Left ventricle myocardium superior (tissue), 1 donor: ENCODE data around the gene CBR3. TPM values are rescaled to one million over a fixed set of nuclear protein-coding genes. Genes with fewer than 3 reads are reported as not detected.
A peak's percentile ranks its signal among the peaks of the same experiment; 100 is the strongest.
"Not testable (repeated sequence)": the region's sequence is repeated elsewhere in the genome, so short reads cannot be mapped to it uniquely, and the experiment has no call there.

Source experiments
- ATAC-seq: fragments of 200-7000 bp; cut with Tn5 transposase; one replicate; pipeline ENCODE4 v1.9.1; 2020; ENCODE audit warnings: mild to moderate bottlenecking, moderate library complexity
- DNase-seq: peaks from one replicate; pipeline ENCODE4 v3.0.0-alpha.2; 2020
- intact Hi-C: fragments of 100-400 bp; cut with micrococcal nuclease; formaldehyde crosslinking; loops from one replicate; pipeline ENCODE4 v1.11.0; 2022
- total RNA-seq: library from RNA; stranded (reverse); fragmentation: NEBNext Ultra II Directional; extraction: Animal tissue kit (Norgen Biotek cat#: 25700); gene quantifications from one replicate; pipeline ENCODE4 v1.2.1, GENCODE V29; 2021
- donor health status: DM: no; HTN: yes; CAD: no; lungs with severe emphysema.

Gene CBR3
- total RNA-seq, 1 donor from 2014 or later, result 2.6 TPM

DNA sequence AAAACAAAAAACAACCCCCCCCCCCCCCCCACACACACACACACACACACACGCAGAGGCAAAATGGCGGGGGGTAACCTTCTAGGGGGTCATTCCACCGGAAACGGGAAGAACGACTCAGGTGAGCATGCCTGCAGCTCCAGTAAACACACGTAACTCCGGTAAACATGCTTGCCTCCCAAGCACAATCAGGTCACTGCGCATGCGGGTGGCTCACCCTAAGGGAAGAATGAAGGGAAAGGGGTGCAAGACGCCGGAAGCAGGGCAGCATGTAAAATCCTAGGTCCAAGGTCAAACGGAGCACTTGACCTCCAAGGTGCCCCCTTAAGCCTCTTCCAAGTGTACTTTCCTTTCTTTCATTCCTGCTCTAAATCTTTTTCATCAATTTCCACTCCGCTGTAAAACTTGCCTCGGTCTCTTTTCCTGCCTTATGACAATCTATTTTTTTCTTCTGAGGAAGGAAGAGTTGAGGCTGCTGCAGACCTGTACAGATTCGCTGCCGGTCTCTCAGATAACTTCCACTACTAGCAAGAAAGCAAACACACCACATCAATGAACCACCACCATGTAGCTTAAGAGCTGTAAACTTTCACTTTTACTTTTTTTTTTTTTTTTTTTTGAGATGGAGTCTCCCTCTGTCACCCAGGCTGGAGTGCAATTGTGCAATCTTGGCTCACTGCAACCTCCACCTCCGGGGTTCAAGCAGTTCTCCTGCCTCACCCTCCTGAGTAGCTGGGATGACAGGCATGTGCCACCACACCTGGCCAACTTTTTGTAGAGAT is 21.0 kb upstream of the CBR3 start:
- DNase-seq (no peak), ATAC-seq (peak; percentile 40)
- intact Hi-C loops, result loop anchor here (10.0 kb wide), 1 partner anchor 49 kb away; the partner anchor contains the start of gene SETD4

DNA sequence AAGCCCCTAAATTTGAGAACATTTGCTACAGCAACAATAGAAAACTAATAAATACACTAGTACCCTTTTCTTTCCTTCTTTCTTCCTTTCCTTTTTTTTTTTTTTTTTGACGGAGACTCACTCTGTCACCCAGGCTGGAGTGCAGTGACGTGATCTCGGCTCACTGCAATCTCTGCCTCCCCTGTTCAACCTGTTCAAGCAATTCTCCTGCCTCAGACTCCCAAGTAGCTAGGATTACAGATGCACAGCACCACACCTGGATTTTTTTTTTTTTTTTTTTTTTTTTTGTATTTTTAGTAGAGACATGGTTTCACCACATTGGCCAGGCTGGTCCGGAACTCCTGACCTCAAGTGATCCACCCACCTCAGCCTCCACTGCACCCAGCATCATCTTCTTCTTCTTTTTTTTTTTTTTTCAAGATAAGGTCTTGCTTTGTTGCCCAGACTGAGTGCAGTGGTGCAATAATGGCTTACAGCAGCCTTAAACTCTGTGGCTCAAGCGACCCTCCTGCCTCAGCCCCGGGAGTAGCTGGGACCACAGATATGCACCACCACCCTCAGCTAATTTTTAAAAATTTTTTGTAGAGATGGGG is 19.6 kb upstream of the CBR3 start:
- intact Hi-C loops, result loop anchor here (10.0 kb wide), 1 partner anchor 50 kb away; the partner anchor contains the start of gene SETD4
- no peak for DNase-seq
- no peak for ATAC-seq

DNA sequence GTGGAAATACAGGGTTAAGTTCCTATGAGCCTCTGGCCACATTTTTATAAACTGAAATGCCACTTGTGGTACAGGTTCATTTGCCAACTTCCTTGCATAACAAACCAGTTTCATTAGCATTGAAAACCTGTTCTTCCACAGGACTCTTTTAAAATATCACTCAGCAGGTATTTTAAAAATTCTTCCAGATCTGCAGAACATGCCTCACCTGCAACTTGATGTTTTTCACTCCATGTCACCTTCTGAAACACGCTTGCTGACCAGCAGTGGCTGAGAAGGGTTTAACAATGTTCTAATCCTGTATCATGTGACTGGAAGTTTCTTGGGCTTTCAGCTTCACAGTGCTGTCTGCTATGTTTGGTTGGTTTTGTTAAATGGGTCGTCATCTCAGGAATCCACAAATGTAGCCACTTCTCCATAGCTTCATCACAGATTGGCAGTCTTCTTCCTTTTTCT is 17.6 kb upstream of the CBR3 start:
- DNase-seq (no peak), ATAC-seq (no peak)
- intact Hi-C loops, result loop anchor here (10.0 kb wide), 1 partner anchor 53 kb away; the partner anchor contains the start of gene SETD4

DNA sequence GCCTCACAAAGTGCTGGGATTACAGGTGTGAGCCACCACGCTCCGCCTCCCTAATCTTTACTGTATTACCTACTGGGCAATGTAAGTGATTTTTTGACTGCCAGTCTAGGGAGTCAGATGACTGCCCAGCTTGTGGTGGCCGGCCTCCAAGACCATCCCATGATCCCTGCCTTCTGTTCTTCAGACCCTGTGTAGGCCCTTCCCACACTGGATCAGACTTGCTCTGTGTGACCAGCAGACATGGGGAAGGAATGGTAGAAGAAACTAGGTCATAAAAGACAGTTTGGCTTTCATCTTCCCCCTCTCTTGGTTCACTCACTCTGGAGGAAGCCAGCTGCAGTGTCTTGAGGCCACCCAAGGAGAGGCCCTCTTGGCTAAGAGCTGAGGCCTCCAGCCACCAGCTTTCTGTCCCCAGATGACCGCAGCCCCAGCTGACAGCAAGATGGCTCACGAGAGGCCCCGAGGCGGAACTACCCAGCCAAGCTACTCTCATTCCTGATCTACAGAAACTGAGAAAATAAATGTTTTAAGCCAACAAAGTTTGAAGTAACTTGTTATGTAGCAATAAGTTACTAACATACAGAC is 14.5 kb upstream of the CBR3 start:
- peak; percentile 85 for ATAC-seq
- peak; percentile 65 for DNase-seq
- intact Hi-C loops, result no loop called here

DNA sequence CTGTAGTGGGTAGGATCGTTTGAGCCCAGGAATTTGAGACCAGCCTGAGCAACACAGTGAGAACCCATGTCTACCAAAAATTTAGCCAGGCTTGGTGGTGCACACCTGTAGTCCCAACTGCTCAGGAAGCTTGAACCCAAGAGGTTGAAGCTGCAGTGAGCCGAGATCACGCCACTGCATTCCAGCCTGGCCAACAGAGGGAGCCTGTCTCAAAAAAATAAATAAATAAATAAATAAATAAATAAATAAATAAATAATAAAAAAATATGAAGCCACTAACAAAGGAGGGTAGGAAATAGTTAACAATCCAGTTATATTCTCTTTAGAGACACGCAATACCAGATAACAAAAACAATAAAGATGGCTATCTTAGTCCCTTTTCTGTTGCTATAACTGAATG is 11.9 kb upstream of the CBR3 start:
- DNase-seq, result no peak
- no peak for ATAC-seq
- intact Hi-C loops, result no loop called here

DNA sequence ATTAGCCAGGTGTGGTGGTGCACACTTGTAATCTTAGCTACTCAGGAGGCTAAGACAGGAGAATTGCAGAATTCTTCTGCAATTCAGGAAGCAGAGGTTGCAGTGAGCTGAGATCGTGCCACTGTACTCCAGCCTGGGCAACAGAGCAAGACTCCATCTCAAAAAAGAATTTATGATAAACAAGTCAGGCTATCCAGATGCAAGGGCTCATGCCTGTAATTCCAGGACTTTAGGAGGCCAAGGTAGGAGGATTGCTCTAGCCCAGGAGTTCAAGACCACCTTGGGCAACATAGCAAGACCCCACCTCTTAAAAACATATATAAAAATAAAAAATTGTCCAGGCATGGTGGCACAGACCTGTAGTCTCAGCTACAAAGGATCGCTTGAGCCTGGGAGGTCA is 10.5 kb upstream of the CBR3 start:
- ATAC-seq (no peak), DNase-seq (no peak)
- intact Hi-C loops, result no loop called here

DNA sequence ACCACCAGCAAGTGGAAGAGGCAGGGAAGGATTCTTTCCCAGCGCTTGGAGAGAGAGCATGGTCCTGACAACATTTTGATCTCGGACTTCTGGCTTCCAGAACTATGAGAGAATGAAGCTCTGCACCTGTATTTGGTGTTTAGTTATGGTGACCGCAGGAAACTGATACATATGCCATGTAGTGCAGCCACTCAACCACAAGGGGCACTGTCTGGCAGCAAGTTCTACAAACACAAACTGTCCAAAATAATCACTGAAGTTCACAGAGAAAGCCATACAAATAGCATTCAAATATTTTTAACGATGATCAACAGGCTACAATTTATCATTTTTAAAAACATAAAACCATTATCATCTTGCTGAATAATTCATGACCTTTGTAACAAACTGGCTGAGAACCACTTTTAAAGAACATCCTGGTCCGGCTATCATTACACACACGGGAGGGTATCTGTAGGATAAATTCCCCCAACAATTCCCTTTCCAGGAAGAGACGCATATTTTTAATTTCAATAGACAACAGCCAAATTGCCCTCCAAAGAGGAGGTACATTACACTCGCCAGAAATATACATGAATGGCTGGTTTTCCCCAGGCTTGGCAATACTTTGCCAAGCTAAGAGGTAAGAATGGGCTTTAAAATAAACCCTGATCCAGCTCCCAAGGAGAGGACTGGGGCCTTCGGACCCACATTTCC is 9.2 kb upstream of the CBR3 start:
- DNase-seq (peak; percentile 55), ATAC-seq (peak; percentile 31)
- intact Hi-C loops, result no loop called here

DNA sequence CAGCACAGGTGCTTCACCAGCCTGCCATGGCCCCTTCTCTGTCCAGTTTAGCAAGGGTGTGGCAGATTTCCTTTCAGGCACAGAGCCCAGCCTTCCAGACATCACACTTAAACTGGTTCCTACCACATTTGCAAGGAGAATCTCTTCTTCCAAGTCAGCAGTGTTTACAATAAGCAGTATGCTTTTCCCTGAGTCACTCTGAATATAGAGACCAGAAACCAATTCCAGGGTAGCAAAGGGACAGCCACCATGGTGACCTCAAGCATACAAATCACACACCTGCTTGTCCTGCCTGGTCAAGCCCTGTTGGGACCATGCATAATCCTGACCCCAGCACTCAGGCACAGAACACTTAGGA is 8.7 kb upstream of the CBR3 start:
- intact Hi-C loops, result no loop called here
- DNase-seq, result no peak
- no peak for ATAC-seq

DNA sequence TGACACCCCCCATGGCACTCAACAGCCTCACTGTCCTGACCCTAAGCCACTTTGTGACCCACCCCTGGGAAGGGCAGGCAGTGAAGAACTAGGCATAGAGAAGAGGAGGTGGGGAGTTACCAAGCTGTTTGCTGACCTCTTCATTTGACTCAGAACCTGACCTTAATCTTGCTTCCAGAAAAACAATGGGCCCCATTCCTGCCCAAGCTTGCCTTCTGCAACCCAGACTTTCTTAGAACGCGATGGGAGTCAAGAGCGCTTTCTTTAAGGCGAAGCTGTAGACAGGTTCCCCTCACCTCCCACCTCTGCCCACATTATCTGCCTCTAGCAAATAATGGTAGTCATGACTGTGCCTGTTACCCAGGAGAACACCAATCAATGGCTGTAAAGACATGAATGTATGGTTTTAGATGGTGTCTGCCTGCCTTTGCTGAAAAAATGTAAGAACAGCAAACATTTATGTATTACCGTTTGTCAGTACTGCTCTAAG is 8.2 kb upstream of the CBR3 start:
- no peak for DNase-seq
- intact Hi-C loops, result no loop called here
- ATAC-seq, result no peak

DNA sequence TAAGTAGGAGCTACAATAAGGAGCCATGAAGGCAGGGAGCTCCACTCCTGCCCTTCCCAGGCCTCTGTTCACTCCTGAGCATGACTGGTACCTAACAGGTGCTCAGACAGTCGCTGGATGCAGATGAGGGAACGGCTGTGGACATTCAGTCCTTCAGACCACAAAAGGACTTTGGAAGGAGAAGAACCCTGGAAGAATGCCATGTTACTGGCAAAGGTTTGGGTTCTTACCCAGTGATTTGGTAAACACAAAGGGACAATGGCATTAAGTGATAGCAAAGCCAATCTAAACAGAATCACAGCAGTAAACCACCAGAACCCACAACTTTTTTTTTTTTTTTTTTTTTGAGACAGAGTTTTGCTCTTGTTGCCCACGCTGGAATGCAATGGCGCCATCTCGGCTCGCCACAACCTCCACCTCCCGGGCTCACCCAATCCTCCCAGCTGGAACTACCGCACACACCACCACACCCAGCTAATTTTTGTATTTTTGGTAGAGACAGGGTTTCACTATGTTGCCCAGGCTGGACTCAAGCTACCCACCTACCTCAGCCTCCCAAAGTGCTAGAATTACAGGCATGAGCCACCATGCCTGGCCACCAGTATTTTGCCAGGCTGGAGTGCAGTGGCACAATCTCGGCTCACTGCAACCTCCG is 7.5 kb upstream of the CBR3 start:
- intact Hi-C loops, result no loop called here
- DNase-seq (no peak), ATAC-seq (no peak)

DNA sequence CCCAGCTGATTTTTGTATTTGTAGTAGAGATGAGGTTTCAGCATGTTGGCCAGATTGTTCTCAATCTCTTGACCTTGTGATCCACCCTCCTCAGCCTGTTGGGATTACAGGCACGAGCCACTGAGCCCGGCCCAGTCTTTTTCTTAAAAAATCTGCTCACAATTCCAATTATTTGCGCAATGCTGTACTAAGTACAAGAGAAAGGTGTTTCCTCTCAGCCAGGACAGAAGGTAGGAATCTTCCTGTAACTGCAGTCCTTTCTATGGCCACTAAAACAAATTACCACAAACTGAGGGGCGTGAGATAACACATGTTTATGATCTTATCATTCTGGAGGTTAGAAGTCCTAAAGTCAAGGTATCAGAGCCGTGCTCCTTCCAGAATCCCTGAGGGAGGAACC is 6.9 kb upstream of the CBR3 start:
- ATAC-seq (no peak), DNase-seq (no peak)
- intact Hi-C loops, result no loop called here

DNA sequence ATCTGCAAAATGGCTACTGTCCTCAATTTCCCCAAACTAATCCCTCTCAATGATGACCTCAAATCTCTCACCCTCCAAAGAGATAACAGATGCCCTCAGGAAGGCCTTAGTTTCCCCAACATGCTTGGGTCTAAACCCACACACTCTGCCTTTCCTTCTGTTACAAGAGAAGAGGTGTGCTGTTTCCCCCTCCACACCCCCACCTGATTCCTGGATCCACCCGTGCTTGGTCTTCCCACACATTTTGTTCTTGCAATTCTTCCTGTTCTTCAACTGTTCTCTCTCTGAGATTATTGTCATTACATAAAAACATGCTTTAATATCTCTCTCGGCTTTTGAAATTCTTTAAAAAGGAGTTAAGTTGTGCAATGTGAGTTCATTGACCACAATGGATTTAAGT is 5.7 kb upstream of the CBR3 start:
- DNase-seq (no peak), ATAC-seq (no peak)
- intact Hi-C loops, result no loop called here

DNA sequence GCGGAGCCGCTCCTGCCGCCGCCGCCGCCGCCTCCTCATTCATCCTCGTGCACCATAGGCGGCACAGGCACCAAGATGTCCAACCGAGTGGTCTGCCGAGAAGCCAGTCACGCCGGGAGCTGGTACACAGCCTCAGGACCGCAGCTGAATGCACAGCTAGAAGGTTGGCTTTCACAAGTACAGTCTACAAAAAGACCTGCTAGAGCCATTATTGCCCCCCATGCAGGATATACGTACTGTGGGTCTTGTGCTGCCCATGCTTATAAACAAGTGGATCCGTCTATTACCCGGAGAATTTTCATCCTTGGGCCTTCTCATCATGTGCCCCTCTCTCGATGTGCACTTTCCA is 4.5 kb upstream of the CBR3 start:
- DNase-seq, ATAC-seq, intact Hi-C loops: not testable (repeated sequence)

DNA sequence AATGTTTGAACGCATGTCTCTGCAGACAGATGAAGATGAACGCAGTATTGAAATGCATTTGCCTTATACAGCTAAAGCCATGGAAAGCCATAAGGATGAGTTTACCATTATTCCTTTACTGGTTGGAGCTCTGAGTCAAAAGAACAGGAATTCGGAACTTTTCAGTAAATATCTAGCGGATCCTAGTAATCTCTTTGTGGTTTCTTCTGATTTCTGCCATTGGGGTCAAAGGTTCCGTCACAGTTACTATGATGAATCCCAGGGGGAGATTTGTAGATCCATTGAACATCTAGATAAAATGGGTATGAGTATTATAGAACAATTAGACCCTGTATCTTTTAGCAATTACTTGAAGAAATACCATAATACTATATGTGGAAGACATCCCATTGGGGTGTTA is 4.0 kb upstream of the CBR3 start:
- ATAC-seq, intact Hi-C loops, DNase-seq: not testable (repeated sequence)

DNA sequence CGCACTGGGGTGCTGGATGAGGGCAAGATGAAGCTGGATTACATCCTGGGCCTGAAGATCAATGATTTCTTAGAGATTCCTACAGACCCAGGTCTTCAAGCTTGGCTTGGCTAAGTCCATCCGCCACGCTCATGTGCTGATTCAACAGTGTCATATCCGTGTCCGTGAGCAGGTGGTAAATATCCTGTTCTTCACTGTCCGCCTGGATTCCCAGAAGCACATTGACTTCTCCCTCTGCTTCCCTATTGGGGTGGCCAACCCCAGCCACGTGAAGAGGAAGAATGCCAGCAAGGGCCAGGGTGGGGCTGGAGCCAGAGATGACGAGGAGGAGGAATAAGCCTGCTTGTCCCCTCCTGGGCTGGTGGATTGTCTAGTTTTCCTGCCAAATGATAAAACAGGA is 2.2 kb upstream of the CBR3 start:
- ATAC-seq (no peak), DNase-seq (peak; percentile 51)
- intact Hi-C loops, result no loop called here

DNA sequence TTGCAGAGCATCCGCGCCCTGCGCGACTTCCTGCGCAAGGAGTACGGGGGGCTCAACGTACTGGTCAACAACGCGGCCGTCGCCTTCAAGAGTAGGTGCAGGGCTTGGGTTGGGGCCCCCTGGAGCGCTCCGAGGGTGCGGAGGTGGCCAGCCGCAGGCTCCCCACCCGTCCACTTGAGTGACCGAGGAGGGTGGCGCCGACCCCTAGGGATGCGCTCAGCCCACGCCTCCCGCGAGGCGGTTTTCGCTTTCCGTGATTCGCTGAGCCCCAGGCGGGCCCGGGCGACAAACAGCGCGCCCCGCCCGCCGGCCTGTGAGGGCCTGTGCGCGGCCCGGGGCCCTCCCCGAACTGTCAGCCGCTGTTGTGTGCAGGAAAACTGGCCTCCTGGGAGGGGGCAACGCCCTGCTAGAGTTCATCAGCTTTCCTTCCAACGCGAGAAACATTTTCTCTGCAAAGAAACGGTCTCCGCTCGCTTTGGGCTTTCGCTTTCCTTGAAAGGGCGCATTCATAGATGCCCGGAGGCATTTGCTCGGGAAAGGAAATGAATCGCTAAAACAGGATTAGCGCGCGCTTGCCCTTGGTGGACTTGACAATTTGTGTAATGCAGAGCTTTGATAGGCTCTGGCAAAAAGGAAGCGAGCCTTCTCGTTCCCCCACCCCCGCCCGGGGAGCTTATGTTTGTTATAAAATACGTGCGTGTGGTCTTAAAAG is 668 bp downstream of the CBR3 start:
- intact Hi-C loops, result no loop called here
- ATAC-seq (peak; percentile 91), DNase-seq (peak; percentile 89)

DNA sequence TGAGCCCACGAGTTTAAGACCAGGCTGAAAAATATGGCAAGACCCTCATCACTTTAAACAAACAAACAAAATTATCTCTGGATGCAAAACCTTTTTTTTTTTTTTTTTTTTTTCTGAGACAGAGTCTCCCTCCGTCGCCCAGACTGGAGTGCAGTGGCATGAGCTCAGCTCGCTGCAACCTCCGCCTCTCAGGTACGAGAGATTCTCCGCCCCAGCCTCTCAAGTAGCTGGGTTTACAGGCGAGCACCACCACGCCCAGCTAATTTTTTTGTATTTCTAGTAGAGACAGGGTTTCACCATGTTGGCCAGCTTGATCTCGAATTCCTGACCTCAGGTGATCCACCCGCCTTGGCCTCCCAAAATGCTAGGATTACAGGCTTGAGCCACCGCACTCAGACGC is 4.9 kb downstream of the CBR3 start:
- not testable (repeated sequence) for DNase-seq
- intact Hi-C loops, result loop anchor here (5.0 kb wide), 1 partner anchor 68 kb away; no protein-coding TSS in a partner anchor

DNA sequence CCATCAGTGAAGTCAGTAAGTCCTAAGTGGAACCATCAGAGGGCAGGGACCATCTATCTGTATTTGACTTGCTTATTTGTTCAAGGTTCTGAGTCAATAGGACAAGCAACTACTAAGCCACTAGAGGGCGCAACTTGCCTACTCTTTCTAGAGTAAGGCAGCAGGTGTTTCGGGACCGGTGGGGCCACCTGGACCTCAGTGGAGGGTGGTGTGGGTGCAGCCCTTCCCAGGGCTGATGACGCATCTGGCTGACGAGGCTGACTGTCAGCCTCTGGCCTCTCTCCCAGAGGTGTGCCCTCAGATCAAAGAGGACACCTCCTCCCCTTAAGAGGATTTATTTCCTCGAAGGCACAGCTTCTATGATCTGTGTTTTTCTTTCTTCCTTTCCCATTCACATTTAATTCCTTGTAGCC is 6.6 kb downstream of the CBR3 start:
- intact Hi-C loops, result loop anchor here (5.0 kb wide), 1 partner anchor 66 kb away; no protein-coding TSS in a partner anchor
- DNase-seq (peak; percentile 56), ATAC-seq (peak; percentile 84)

More for the DNA sequence above, 4.9 kb downstream of the CBR3 start:
- ATAC-seq, result not testable (repeated sequence)
